K562 (cell line): ENCODE data around the gene FRMPD4. TPM values are rescaled to one million over a fixed set of nuclear protein-coding genes. Genes with fewer than 3 reads are reported as not detected.

ENCODE experiments used
- MGA ChIP-seq: fragments of 450-650 bp; IDR thresholded peaks from 2 replicates; pipeline ENCODE4 v1.6.1; 2016; ENCODE audit warnings: mild to moderate bottlenecking, moderate library complexity
- PHF20 ChIP-seq: fragments of 450-650 bp; IDR thresholded peaks from 2 replicates; pipeline ENCODE4 v1.6.1; 2018; ENCODE audit not compliant: partially characterized antibody
- STAT5B ChIP-seq: fragments of 250-450 bp; sonication (Bioruptor Pico); IDR thresholded peaks from 2 replicates; pipeline ENCODE4 v1.8.0; 2021; ENCODE audit warnings: mild to moderate bottlenecking, inconsistent platforms
- TRIM24 ChIP-seq, 2 experiments: fragments of 450-650 bp; IDR thresholded peaks; 2 replicates each; pipeline ENCODE4 v1.6.1; 2016
- XRCC5 ChIP-seq: fragments of 200-400 bp; formaldehyde crosslinking; IDR thresholded peaks from 2 replicates; pipeline ENCODE4 v1.6.1; 2017; ENCODE audit warnings: low read depth, mild to moderate bottlenecking, low read length
- polyA plus RNA-seq, 8 experiments: library from polyadenylated mRNA; depleted of rRNA in 4 of 8; stranded (reverse) in 5 of 8; unstranded in 3 of 8; fragments of >200 nt; fragmentation: Nextera tagmentation in 2 of 8; fragmentation: Illumina TruSeq in 1 of 8; extraction: Ambion mirVana in 2 of 8; extraction: Trizol in 1 of 8; gene quantifications; 2 replicates each; pipeline versions ENCODE4 v1.2.1 to v1.2.3, GENCODE V29; 2011 to 2014; ENCODE audit warnings: inconsistent platforms in 1 of 8, missing spikeins in 1 of 8
- total RNA-seq, 7 experiments: library from RNA; depleted of rRNA in 6 of 7; stranded (reverse); fragments of >200 nt in 6 of 7; fragmentation: Illumina TruSeq in 2 of 7; extraction: Trizol in 2 of 7; gene quantifications; 2 replicates each; pipeline versions ENCODE4 v1.2.1 to v1.2.3, GENCODE V29; 2011 to 2021; ENCODE audit warnings: low replicate concordance in 1 of 7

The FRMPD4 gene
- total and polyA plus RNA-seq, 9 of the 15 experiments (the other 6 are each of a cell fraction or from before 2014, with no cell fraction given) = not detected

GRCh38 chrX:12363216-12363615 lies 224.9 kb downstream of the FRMPD4 start (continued):
- TF ChIP-seq STAT5B (no peak), XRCC5 (no peak), MGA (no peak), PHF20 (no peak), TRIM24 (IDR thresholded peaks at IDR 0.05) (no peak)
